Activated CD4-positive, alpha-beta T cell treated with anti-CD3 and anti-CD28 coated beads, Interleukin-2, Interleukin-4, amounts not matched to agents 100 ng/mL and 50 ng/mL, durations not matched to agents 16 hours and 8 hours (primary cell): ENCODE data around the gene PLCXD1.

Experiments used
- DNase-seq: peaks from one replicate; pipeline ENCODE4 v3.0.0-alpha.2; 2020; ENCODE audit warnings: low spot score

PLCXD1 gene

GRCh38 chrX:334971-335757, 54.0 kb downstream of the PLCXD1 start:
- no peak for DNase-seq

GRCh38 chrX:335758-336155, 54.6 kb downstream of the PLCXD1 start:
- no peak for DNase-seq

- no peak for DNase-seq
Measured at GRCh38 chrX:336227-336626, 55.0 kb downstream of the PLCXD1 start.

GRCh38 chrX:337331-337831, 56.2 kb downstream of the PLCXD1 start:
- no peak for DNase-seq

- no peak for DNase-seq
Measured at GRCh38 chrX:338281-338835, 57.2 kb downstream of the PLCXD1 start.

- DNase-seq: no peak
Measured at GRCh38 chrX:338836-339400, 57.7 kb downstream of the PLCXD1 start.

GRCh38 chrX:340121-340520, 58.9 kb downstream of the PLCXD1 start:
- no peak for DNase-seq

GRCh38 chrX:340641-341423, 59.7 kb downstream of the PLCXD1 start:
- DNase-seq: no peak

- no peak for DNase-seq
Measured at GRCh38 chrX:341541-342101, 60.4 kb downstream of the PLCXD1 start.

- no peak for DNase-seq
Measured at GRCh38 chrX:344371-344901, 63.3 kb downstream of the PLCXD1 start.

- DNase-seq: no peak
Measured at GRCh38 chrX:345020-345925, 64.1 kb downstream of the PLCXD1 start.

- no peak for DNase-seq
Measured at GRCh38 chrX:346034-346813, 65.0 kb downstream of the PLCXD1 start.

- DNase-seq: no peak
Measured at GRCh38 chrX:347351-348117, 66.4 kb downstream of the PLCXD1 start.

GRCh38 chrX:348461-349117, 67.4 kb downstream of the PLCXD1 start:
- DNase-seq: no peak

GRCh38 chrX:349196-349595, 68.0 kb downstream of the PLCXD1 start:
- no peak for DNase-seq

- no peak for DNase-seq
Measured at GRCh38 chrX:349702-350101, 68.5 kb downstream of the PLCXD1 start.

GRCh38 chrX:350148-350533, 69.0 kb downstream of the PLCXD1 start:
- DNase-seq: no peak

- DNase-seq: no peak
Measured at GRCh38 chrX:350534-351323, 69.5 kb downstream of the PLCXD1 start.
